ENCODE results near the gene ST3GAL5.
A peak's percentile ranks its signal among the peaks of the same experiment; 100 is the strongest.

ST3GAL5 gene

DNA sequence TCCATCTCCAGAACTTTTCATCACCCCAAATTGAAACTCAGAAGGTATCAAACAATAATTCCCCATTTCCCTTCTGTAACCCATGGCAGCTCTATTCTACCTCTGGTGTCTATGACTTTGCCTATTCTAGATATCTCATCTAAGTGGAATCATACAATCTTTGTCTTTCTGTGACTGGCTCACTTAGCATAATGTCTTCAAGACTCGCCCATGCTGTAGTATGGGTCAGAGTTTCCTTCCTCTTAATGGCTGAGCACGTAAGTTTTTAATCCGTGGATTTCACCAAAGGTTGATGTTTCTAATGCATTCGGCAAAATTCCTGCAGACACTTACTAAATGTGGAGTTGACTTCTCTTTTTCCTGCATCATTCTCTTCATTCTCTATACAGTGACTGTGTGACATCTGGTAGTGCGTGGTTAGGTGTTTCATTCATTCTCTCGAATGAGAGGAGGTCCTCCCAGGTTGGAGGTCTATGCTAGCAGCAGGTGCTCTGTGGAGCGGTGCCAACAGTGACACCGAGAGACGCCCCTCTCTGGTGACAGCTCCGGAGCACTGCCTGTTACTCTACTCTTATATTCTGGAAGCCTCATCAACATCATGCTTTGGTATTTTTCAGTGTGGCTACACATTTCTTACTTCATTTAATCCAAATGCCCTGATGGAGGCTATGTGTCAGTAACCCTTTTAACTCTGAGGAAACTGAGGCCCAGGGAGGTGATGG is 84.9 kb downstream of the ST3GAL5 start:
- TF ChIP-seq, protein P1, sequence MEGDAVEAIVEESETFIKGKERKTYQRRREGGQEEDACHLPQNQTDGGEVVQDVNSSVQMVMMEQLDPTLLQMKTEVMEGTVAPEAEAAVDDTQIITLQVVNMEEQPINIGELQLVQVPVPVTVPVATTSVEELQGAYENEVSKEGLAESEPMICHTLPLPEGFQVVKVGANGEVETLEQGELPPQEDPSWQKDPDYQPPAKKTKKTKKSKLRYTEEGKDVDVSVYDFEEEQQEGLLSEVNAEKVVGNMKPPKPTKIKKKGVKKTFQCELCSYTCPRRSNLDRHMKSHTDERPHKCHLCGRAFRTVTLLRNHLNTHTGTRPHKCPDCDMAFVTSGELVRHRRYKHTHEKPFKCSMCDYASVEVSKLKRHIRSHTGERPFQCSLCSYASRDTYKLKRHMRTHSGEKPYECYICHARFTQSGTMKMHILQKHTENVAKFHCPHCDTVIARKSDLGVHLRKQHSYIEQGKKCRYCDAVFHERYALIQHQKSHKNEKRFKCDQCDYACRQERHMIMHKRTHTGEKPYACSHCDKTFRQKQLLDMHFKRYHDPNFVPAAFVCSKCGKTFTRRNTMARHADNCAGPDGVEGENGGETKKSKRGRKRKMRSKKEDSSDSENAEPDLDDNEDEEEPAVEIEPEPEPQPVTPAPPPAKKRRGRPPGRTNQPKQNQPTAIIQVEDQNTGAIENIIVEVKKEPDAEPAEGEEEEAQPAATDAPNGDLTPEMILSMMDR (conservative IDR thresholded peaks at IDR 0.05; ENCODE audit: low read length) = no peak
- H3K4me3 ChIP-seq (ENCODE audit: low read length) = no peak overlapping the region
- DNase-seq (ENCODE audit: low read depth) = no peak

DNA sequence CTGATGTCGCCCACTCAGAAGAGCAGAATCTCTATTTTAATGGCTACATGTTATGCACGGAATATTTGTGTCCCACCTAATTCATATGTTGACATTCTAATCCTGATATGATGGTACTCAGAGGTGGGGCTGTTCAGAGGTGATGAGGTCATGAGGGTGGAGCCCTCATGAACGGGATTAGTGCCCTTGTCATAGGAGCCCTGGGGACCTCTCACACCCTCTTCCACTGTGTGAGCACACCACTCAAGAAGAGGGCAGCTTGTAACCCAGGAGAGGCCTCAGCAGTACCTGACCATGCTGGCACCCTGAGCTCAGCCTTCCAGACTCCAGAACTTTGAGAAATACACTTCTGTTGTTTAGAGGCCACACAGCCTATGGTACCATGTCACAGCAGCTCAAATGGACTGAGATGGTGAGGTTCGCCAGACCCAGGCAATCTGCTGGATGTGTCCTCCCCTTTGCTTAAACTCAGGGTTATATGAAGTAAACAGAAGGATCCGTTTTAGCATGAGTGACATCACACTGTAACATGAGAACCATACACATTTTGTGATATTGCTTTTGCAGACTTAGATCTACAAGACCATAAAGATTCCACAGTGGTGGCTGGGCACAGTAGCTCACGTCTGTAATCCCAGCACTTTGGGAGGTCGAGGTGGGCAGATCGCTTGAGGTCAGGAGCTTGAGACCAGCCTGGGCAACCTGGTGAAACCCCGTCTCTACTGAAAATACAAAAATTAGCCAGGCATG is 86.3 kb downstream of the ST3GAL5 start:
- H3K4me3 ChIP-seq (ENCODE audit: low read length) = no peak overlapping the region
- no peak for DNase-seq (ENCODE audit: low read depth)
- TF ChIP-seq, protein P1 (conservative IDR thresholded peaks at IDR 0.05; ENCODE audit: low read length) = no peak

DNA sequence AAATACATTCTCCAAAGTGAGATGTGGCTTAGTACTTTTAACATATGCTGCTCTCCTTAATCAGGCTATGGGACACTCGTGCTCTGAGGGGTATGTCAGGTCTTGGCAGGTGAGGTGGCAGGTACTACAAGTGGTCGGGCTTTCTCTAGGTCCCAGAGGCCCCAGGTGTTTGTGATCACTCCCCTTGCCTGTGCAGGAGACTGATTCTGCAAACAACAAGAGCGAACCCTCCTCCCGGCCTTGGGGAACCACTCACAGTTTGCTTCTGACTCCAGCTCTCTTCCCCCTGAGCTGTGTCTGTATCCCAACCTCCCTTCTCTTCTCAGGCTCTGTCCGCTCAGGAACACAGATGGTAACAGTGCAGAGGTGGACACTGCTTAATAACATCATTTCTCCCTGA is 86.9 kb downstream of the ST3GAL5 start:
- TF ChIP-seq, protein P1 (conservative IDR thresholded peaks at IDR 0.05; ENCODE audit: low read length) = no peak
- no peak for DNase-seq (ENCODE audit: low read depth)
- no peak overlapping the region for H3K4me3 ChIP-seq (ENCODE audit: low read length)

DNA sequence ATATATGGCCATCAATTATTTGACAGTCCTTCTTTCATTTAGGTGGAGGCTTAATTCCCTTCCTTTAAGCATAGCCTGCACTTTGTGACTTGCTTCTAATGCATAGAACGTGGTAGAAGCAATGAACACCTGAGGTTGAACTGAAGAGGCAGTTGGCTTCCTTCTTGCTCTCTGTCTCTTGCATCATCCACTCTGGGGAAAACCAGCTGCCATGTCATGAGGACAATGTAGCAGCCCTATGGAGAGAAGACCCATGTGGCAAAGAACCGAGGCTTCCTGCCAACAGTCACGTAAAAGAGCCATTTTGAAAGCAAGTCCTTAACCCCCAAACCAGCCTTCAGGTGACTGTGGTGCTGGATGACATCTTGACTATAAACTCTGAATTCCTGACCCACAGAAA is 88.2 kb downstream of the ST3GAL5 start:
- H3K4me3 ChIP-seq (ENCODE audit: low read length) = no peak overlapping the region
- DNase-seq (ENCODE audit: low read depth) = no peak
- TF ChIP-seq, protein P1 (conservative IDR thresholded peaks at IDR 0.05; ENCODE audit: low read length) = no peak

DNA sequence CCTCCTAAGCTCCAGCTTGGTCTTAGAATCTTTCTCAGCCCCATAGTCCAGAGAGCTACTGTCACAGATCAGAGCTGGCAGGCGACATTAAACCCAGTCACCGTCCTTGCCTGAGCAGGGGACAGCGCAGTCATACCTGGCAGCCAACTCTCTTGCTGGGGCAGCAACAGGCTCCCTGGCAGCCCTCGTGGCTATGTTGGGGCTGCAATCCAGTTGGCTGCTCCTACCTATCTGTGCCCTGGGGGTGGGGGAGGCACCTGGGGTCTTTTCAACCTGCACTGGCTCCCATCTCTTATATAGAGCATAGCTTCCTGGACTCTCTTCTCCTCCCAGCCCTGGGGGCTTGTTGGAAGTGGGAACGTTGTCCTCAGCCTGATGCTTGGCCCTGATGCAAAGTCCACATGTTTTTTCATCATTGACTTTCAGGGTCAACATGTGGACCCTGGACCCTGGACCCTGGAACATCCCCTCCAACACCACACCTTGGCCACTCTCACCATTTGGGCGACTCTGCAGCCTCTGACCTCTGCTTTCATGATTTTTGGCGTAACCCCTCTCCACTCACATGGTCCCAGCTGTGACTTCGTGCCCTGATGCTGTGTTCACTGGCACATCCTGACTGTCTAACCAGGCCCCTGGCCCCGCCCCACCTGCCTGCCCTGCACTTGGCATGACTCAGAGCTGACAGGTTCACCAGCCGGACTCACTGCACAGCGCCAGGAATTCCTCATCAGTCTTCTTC is 89.4 kb downstream of the ST3GAL5 start:
- no peak overlapping the region for H3K4me3 ChIP-seq (ENCODE audit: low read length)
- no peak for DNase-seq (ENCODE audit: low read depth)
- TF ChIP-seq, protein P1 (conservative IDR thresholded peaks at IDR 0.05; ENCODE audit: low read length) = no peak

DNA sequence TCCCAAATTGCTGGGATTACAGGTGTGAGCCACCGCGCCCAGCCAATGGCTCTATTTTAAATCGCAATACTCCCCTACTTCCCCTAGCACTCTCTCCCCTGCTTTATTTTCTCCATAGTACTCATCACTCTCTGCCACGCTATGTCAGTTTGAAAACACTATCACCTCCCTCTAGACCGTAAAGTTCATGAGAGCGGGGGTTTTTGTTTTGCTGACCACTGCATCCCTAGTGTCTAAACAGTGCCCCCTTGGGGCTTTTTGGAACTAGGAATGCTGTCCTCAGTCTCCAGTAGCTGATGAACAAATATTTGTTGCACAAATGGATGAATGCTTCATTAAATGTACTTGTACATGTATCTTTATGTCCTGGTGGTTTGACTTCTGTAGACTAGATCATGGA is 90.9 kb downstream of the ST3GAL5 start:
- TF ChIP-seq, protein P1 (conservative IDR thresholded peaks at IDR 0.05; ENCODE audit: low read length) = peak; percentile 68
- no peak overlapping the region for H3K4me3 ChIP-seq (ENCODE audit: low read length)
- DNase-seq (ENCODE audit: low read depth) = peak; percentile 52

Data from AG10803 (cell line).